HG02642 (cell line): Measurements from ENCODE around the gene DDX24.
"Not testable (repeated sequence)": the region's sequence is repeated elsewhere in the genome, so short reads cannot be mapped to it uniquely, and the experiment has no call there.

Experiments used
- ATAC-seq: cut with Tn5 transposase; IDR thresholded peaks from one replicate; pipeline ENCODE4 v1.9.1; 2021; ENCODE audit warnings: mild to moderate bottlenecking; ENCODE audit not compliant: unreplicated experiment, poor library complexity

DDX24 gene

DNA sequence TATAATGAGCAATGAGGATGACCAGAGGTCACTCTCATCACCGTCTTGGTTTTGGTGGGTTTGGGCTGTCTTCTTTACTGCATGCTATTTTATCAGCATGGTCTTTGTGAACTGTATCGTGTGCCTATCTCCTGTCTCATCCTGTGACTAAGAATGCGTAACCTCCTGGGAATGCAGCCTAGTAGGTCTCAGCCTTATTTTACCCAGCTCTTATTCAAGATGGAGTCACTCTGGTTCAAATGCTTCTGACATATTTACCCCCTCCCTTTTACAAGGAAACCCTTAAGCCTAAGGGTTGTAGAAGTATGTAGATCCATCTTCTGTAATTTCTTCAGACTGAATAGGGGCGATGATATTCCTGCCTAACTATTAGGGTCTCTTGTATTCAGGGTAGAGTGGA is 8.5 kb upstream of the DDX24 start:
- ATAC-seq, result no peak

GRCh38 chr14:94088516-94088915 is 7.5 kb upstream of the DDX24 start:
- ATAC-seq, result no peak

DNA sequence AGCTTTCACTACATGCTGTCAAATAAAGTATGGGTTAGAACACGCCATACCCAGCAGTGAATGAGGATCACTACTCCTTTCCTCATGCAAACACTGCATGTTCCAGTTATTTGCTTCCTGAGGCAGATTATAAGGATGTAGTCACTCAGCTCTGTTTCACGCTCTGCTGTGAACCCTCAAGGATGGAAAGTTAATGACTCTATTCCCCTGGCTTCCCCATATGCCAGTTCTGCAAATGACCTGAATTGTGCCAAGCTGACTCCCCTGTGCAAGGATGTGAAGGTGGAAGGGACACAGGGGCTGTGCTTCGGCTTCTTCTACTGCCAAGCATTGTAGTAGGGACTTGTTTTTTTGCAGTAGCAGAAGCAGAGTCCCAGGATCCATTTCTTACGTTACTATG is 6.9 kb upstream of the DDX24 start:
- ATAC-seq, result no peak

DNA sequence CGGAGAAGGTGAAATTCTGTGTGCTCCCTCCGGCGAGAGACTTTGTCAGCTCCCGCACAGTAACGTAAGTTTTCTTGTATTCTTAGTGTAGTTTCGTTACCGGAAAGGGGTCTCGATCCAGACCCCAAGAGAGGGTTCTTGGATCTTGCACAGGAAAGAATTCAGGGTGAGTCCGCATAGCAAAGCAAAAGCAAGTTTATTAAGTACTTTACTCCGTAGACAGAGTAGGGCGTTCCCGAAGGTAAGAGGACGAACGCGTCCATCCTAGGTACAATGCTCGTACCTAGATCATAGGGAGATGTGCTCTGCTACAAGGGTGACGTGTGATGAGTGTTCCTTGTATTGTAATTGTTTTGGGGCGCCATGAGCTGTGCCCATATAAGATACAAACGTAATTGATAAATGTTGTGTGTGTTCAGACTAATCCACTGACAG is 401 bp upstream of the DDX24 start:
- peak; percentile 15 for ATAC-seq

GRCh38 chr14:94079891-94080620 is 946 bp downstream of the DDX24 start:
- ATAC-seq, result no peak

DNA sequence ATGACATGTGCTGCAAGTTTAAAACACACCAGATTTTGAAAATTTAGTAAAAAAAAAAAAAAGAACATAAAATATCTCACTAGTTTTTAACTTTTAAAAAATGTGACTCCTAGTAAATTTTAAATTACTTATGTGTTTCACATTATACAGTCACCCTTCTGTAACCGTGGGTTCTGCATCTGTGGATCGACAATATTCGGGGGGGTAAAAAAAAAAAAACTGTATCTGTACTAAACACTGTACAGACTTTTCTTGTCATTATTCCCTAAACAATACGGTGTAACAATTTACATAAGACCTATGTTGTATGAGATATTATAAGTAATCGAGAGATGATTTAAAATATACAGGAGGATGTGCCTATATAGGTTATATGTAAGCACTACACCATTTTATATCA is 3.2 kb downstream of the DDX24 start:
- ATAC-seq, result no peak

GRCh38 chr14:94077111-94077821 is 3.7 kb downstream of the DDX24 start:
- no peak for ATAC-seq

DNA sequence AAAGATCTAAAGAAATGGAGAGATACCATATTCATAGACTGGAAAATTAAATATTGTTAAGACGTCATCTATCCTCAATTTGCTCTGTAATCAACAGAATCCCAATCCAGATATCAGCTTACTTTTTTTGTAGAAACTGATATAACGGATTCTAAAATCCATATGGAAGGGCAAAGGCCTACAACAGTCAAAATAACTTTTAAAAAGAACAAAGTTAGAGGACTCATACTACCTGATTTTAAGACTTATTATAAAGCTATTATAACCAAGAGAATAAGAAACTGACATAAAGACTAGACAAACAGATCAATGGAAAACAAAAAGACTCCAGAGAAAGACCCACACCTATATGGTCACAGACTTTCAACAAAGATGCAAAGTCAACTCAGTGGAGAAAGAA is 6.0 kb downstream of the DDX24 start:
- ATAC-seq, result no peak

DNA sequence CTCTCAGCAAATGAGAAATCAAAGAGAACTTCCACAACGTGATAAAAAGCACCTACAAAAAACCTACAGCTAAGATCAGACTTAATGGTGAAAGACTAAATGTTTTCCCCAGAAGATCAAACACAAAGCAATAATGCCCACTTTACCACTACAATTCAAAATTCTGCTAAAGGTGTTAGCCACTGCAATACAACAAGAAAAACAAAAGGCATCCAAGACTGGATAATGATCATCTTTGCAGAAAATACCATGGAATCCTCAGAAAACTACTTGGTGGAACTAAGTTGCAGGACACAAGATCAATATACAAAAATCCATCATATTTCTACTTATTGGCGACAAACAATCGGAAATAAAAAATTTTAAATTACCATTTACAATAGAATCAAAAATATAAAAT is 6.5 kb downstream of the DDX24 start:
- ATAC-seq, result no peak

DNA sequence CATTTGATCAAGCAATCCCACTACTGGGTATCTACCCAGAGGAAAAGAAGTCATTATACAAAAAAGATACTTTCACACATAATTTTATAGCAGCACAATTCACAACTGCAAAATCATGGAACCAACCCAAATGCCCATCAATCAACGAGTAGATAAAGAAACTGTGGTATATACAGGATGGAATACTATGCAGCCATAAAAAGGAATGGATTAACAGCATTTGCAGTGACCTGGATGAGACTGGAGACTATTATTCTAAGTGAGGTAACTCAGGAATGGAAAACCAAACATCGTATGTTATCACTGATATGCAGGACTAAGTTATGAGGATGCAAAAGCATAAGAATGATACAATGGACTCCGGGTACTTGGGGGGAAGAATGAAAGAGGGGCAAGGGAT is 8.9 kb downstream of the DDX24 start:
- ATAC-seq, result not testable (repeated sequence)

DNA sequence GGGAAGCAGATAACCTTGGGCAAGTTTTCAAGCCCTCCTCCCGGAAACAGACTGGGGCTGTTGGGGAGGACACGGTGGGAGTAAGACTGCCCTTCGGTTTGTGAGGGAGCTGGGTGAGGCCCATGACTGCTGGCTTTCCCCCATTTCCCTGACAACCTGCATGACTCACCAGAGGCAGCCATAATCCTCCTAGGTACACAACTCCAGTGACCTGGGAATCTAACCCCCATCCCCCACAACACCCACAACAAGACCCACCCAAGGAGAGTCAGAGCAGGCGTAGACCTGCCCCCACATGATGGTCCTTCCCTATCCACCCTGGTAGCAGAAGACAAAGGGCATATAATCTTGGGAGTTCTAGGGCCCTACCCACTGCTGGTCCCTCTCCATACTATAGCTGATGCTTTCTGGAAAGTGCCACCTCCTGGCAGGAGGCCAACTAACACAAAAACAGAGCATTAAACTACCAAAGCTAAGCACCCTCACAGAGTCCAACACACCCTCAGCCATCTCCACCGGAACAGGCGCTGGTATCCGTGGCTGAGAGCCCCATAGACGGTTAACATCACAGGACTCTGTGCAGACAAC is 14.8 kb downstream of the DDX24 start:
- no peak for ATAC-seq

DNA sequence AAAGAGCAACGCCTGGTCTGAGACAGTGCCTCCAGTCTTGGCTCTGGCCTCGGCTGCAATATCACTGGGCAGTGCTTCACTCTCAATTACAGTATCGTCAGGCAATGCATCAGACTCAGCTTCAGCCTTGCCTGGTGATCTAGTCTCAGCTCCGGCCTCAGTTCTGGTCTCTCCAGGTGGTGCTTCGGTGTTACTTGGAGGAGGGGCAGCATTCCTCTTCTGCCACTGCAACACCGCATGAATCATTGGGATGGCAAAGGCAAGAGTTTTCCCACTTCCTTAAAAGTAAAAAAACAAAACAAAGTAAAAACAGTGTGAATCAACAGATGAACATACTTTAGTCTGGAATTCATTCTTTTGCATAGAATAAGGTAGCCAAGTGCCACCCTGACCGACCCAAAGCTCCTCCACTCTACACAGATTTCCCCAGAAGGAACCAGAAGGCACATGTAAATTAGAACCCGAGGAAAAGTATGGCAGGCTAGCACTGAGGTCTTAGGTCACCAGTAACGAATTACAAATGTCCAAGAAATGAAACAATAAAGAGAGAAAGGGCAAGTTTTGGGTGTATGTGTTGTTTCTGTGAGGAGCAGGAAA is 18.6 kb downstream of the DDX24 start:
- no peak for ATAC-seq

DNA sequence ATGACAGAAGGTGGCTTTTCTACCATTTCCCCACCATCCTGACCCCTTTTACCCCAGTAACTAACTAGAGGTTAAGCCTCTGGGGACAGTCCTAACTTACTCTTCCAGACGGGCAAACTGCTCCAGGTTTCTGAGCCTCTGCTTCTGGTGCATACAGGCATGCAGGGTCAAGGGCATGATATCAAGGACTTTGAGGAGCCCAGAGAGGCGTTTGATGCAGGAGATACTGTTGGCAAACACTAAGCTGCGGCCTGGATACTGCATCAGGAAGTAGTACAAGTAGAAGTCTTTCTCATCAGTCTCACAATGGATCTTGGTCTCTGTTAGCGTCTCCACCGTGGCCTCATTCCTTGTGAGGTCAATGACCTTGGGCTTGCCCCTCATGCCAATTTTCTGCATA is 21.0 kb downstream of the DDX24 start:
- ATAC-seq, result no peak

DNA sequence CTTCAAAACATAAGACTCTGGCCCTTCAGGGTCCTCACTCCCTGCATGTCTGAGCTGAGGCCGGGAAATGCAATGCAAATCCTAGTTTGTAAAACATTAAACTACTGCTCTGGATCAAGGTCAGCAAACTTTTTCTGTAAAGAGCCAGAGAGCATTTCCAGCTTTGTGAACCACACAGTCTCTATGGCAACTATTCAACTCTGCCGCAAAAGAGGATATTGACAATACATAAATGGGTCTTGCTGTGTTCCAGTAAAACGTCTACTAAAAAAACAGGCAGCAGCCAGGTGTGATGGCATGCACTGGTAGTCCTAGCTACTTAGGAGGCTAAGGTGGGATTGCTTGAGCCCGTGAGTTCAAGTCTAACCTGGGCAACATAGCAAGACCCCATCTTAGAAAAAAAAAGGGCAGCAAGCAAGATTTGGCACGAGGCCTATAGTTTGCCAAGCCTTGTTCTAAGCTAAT is 22.3 kb downstream of the DDX24 start:
- no peak for ATAC-seq

DNA sequence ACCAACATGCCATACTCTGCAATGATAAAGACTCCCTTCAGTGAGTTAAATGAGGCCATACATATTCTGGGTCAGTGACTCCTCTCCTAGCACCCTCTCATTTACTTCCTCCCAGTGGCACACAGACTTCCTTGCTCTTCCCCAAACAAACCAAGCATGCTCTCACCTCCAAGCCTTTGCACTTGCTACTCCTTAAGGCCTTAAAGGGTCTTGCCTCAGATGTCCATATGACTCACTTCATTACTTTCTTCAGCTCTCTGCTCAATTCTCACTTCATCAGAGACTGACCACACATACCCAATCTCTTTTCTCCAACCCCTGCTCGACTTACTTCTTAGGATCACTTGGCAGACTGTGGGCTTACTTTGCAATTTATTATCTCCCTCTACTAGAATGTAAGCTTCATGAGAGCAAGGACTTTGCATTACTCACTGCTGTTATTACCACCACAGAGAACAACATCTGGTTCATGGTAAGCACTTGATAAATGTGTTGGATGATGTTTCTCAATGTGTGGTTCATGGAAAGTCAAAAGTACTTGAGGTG is 22.8 kb downstream of the DDX24 start:
- no peak for ATAC-seq

GRCh38 chr14:94056579-94057308 is 24.3 kb downstream of the DDX24 start:
- peak; percentile 71 for ATAC-seq

DNA sequence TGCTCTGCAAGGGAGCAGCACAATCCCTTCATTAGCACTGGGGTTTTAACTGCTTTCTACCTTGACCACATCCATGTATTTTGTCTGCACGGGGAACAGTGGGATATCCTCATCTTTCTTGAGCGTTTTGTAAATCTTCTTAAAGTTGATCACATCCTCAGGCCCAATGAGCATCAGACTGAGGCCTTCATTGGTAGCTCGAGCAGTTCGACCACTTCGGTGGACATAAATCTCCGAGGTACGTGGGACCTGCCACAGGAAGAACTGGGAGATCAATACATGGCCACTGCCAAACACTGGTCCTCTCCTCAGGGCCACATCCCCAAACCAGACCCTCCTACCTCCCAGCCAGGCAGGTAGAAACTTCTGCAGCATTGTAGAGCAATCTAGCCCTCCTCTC is 26.1 kb downstream of the DDX24 start:
- no peak for ATAC-seq

GRCh38 chr14:94054401-94054800 is 26.6 kb downstream of the DDX24 start:
- ATAC-seq, result no peak

DNA sequence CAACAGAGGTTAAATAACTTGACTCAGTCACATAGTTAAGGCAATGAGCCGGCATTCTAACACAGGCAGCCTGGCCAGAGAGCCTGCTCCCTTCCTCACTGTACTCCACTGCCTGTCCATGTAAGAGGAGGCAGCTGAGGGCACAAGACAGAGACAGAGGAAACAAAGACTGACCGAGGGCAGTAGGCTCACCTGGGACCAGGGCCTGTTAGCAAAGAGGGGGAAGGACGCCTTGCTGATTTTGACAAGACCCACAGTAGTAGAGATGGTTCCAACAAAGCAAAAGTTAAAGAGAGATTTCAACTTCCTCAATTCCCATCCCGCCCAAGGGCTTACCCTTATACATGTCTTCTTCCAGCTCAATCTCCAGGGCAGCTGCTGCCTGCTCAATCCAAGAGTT is 28.3 kb downstream of the DDX24 start:
- ATAC-seq, result no peak

GRCh38 chr14:94052199-94052598 is 28.8 kb downstream of the DDX24 start:
- no peak for ATAC-seq
